Peyer's patch (tissue), 4 donors: ENCODE measurements around the gene PPP2R2C.

Source experiments
- CTCF ChIP-seq, 6 experiments: fragments of 450-650 bp in 4 of 6; fragments of 200-600 bp in 2 of 6; sonication (generic) in 1 of 6; IDR thresholded peaks; one replicate each; pipeline ENCODE4 v1.5.1; 2017 to 2019; ENCODE audit warnings: antibody characterized with exemption in 6 of 6, mild to moderate bottlenecking in 3 of 6, moderate library complexity in 1 of 6
- POLR2A ChIP-seq, 2 donors: fragments of 450-650 bp; IDR thresholded peaks; one replicate each; pipeline ENCODE4 v1.5.1; 2017; ENCODE audit warnings: antibody characterized with exemption in 2 of 2, mild to moderate bottlenecking in 2 of 2, moderate library complexity in 2 of 2

- TF ChIP-seq CTCF (IDR thresholded peaks at IDR 0.05), result no peak
- no peak for TF ChIP-seq POLR2A (IDR thresholded peaks at IDR 0.05)
Observed at GRCh38 chr4:6492027-6492590, 19.7 kb upstream of the PPP2R2C start.
